NB4 (cell line): ENCODE data around the gene EBF3.

Experiments
- DNase-seq: peaks from one replicate; pipeline ENCODE4 v3.0.0; 2010; ENCODE audit warnings: low read depth
- H3K4me3 ChIP-seq: one replicate; pipeline ENCODE4 v1.5.1; 2011; ENCODE audit warnings: mild to moderate bottlenecking, low read depth, low read length, moderate library complexity
- MYC ChIP-seq: IDR thresholded peaks from 2 replicates; pipeline ENCODE4 v1.6.1; 2011; ENCODE audit warnings: low read depth, low read length
- POLR2A ChIP-seq: IDR thresholded peaks from 2 replicates; pipeline ENCODE4 v1.6.1; 2011; ENCODE audit warnings: mild to moderate bottlenecking; ENCODE audit not compliant: insufficient read length; ENCODE audit errors: extremely low read depth
- TF ChIP-seq, protein P1 (sequence below): IDR thresholded peaks from one replicate; pipeline ENCODE4 v1.5.1; 2012; ENCODE audit warnings: low read depth, low read length
- TF ChIP-seq, protein P2 (sequence below): IDR thresholded peaks from 2 replicates; pipeline ENCODE4 v1.6.1; 2011; ENCODE audit warnings: low read depth, low read length

Gene EBF3

DNA sequence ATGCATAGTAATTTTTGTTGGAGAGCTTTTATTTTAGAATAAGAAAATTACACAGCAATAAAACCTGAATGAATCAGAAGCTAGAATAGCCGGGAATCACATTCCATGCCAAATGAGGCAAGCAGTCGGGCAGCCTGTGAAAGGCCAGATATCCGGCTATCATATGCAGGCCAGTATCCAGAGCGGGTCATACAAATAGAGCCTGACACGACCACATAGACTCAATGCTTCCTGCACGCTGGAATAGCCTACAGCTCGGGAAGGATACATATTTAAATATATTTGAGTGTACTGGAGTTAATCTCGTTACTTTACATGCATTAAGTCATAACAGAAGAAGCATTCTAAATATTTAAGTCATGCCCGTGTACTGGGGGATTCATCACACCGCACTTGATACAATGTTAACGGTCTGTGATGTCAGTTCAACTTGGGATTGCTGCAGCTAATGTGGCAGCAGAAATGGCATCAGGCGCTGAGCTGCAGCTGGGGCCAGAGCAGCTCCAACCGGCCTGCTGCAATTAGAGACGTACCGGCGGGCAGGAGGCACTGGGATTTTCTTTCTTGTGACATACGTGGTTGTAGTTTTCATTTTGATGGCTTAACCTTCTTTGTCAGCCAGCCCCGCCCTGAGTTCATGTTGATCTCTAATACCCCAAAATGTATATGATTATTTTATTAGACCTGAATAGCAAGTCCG is 112.0 kb downstream of the EBF3 start:
- no peak for DNase-seq
- TF ChIP-seq, protein P1, sequence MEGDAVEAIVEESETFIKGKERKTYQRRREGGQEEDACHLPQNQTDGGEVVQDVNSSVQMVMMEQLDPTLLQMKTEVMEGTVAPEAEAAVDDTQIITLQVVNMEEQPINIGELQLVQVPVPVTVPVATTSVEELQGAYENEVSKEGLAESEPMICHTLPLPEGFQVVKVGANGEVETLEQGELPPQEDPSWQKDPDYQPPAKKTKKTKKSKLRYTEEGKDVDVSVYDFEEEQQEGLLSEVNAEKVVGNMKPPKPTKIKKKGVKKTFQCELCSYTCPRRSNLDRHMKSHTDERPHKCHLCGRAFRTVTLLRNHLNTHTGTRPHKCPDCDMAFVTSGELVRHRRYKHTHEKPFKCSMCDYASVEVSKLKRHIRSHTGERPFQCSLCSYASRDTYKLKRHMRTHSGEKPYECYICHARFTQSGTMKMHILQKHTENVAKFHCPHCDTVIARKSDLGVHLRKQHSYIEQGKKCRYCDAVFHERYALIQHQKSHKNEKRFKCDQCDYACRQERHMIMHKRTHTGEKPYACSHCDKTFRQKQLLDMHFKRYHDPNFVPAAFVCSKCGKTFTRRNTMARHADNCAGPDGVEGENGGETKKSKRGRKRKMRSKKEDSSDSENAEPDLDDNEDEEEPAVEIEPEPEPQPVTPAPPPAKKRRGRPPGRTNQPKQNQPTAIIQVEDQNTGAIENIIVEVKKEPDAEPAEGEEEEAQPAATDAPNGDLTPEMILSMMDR = no peak
- no peak for TF ChIP-seq POLR2A
- TF ChIP-seq, protein P2, sequence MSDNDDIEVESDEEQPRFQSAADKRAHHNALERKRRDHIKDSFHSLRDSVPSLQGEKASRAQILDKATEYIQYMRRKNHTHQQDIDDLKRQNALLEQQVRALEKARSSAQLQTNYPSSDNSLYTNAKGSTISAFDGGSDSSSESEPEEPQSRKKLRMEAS = no peak
- no peak for TF ChIP-seq MYC
- no peak overlapping the region for H3K4me3 ChIP-seq

DNA sequence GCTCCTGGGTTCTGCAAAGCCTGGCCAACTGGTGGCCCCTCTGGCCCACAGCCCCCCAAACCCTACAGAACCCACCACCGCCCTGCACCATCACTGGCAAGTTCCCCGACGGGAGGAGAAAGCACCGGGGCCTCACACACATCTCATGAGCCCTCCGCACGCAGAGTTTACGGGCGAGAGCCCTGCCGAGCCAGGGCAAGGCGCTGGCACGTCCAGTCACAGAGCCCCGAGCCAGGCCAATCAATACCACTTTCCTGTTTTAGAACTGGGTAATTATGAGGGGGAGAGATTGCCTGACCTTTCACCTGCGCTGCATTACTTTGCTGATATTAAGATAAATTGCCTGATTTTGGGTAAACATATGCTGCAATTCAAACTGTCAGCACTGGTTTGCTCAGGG is 113.3 kb downstream of the EBF3 start:
- DNase-seq = no peak
- H3K4me3 ChIP-seq = no peak overlapping the region
- TF ChIP-seq MYC (no peak), POLR2A (no peak)
- TF ChIP-seq, protein P2 = no peak
- TF ChIP-seq, protein P1 = no peak

DNA sequence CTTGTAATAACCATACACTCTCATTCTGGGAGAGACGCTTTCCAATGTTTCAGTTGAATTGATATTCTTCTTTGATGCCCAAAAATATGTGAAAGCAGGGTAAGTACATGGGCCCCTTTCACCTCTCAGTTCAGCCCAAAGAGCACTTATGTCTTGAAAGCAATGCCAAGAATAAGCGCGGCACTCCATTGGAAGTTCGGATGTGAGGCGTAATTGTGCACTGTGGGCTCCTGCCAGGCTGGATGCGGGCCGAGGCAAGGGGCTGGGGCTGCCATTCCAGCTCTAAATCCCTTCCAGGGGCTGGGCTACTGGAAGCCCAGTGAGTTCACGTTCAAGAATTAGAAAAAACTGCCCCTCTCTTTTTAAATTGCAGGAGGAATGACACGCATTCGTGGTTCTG is 113.8 kb downstream of the EBF3 start:
- no peak overlapping the region for H3K4me3 ChIP-seq
- no peak for TF ChIP-seq POLR2A
- TF ChIP-seq, protein P2 = no peak
- TF ChIP-seq, protein P1 = no peak
- TF ChIP-seq MYC = no peak

DNA sequence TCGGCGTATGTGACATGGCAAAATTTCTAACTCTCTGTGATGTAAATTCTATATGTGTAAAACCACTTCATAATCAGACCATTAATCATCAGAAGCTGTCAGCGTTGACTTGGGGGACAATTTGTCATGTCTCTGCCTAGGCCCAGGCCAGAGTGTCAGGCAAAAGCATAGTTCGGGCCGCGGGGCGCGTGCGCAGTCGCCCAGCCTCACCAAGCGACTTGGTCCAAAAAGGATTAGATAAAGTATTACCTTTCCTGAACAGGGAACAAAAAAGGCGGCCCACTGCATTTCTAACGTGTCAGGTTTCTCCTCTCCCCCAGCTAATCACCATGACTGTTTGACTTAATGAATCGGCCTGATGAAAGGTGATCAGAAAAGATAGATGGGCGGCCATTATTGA is 114.2 kb downstream of the EBF3 start:
- TF ChIP-seq, protein P1 = no peak
- TF ChIP-seq, protein P2 = no peak
- TF ChIP-seq POLR2A (no peak), MYC (no peak)
- no peak overlapping the region for H3K4me3 ChIP-seq
- no peak for DNase-seq

More for the DNA sequence above, 113.8 kb downstream of the EBF3 start:
- DNase-seq = no peak

DNA sequence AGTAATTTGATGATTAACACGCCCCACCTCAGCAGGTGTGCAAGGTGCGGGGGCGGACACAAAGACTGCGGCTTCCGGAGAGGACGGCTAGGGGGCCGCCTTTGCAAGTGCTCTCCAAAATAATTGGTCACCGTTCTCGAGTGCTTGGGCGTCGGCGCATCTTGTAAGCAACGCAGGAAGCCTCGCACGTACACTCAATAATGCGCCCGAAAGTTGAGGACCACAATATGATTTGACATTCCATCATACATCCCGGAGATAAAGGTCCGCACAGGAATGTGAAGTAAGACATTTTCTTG is 114.7 kb downstream of the EBF3 start:
- TF ChIP-seq MYC (no peak), POLR2A (no peak)
- TF ChIP-seq, protein P1 = no peak
- TF ChIP-seq, protein P2 = no peak
- no peak for DNase-seq
- H3K4me3 ChIP-seq = no peak overlapping the region
